Gastrocnemius medialis (tissue), 4 donors: Measurements from ENCODE around the gene BRIP1.

ENCODE experiments used
- POLR2A ChIP-seq, 2 donors: fragments of 450-650 bp; IDR thresholded peaks; one replicate each; pipeline ENCODE4 v1.6.1; 2017; ENCODE audit warnings: antibody characterized with exemption in 2 of 2, mild to moderate bottlenecking in 2 of 2, moderate library complexity in 2 of 2
- TF ChIP-seq, protein P1 (sequence below), 5 experiments: fragments of 450-650 bp in 3 of 5; fragments of 200-600 bp in 2 of 5; sonication (generic) in 2 of 5; IDR thresholded peaks in 4 of 5; conservative IDR thresholded peaks in 1 of 5; 1 replicate in 4 of 5; 2 replicates in 1 of 5; pipeline ENCODE4 v1.5.1; 2016 to 2019; ENCODE audit warnings: antibody characterized with exemption in 5 of 5, mild to moderate bottlenecking in 3 of 5, moderate library complexity in 3 of 5

GRCh38 chr17:61797283-61797682 is 66.0 kb downstream of the BRIP1 start:
- TF ChIP-seq, protein P1, sequence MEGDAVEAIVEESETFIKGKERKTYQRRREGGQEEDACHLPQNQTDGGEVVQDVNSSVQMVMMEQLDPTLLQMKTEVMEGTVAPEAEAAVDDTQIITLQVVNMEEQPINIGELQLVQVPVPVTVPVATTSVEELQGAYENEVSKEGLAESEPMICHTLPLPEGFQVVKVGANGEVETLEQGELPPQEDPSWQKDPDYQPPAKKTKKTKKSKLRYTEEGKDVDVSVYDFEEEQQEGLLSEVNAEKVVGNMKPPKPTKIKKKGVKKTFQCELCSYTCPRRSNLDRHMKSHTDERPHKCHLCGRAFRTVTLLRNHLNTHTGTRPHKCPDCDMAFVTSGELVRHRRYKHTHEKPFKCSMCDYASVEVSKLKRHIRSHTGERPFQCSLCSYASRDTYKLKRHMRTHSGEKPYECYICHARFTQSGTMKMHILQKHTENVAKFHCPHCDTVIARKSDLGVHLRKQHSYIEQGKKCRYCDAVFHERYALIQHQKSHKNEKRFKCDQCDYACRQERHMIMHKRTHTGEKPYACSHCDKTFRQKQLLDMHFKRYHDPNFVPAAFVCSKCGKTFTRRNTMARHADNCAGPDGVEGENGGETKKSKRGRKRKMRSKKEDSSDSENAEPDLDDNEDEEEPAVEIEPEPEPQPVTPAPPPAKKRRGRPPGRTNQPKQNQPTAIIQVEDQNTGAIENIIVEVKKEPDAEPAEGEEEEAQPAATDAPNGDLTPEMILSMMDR (IDR thresholded peaks at IDR 0.05 in 4 of 5, conservative IDR thresholded peaks at IDR 0.05 in 1 of 5) = no peak
- TF ChIP-seq POLR2A (IDR thresholded peaks at IDR 0.05) = no peak
